MM.1S (cell line): ENCODE measurements around the gene AMBRA1.

Experiments
- DNase-seq: peaks from one replicate; pipeline ENCODE4 v3.0.0-alpha.2; 2015
- H2AFZ ChIP-seq: fragments of 300-600 bp; sonication (generic); 2 replicates; pipeline ENCODE4 v1.6.0; 2016; ENCODE audit warnings: antibody characterized with exemption, low read length
- H3F3A ChIP-seq: fragments of 300-600 bp; sonication (generic); 2 replicates; pipeline ENCODE4 v1.6.1; 2016; ENCODE audit warnings: mild to moderate bottlenecking, antibody characterized with exemption, low read length, moderate library complexity, mixed read lengths; ENCODE audit not compliant: insufficient read depth
- H3K27ac ChIP-seq: fragments of 300-600 bp; sonication (generic); 2 replicates; pipeline ENCODE4 v1.5.1; 2016; ENCODE audit warnings: mild to moderate bottlenecking, low read length
- H3K27me3 ChIP-seq: fragments of 300-600 bp; sonication (generic); replicated peaks from 2 replicates; pipeline ENCODE4 v1.6.0; 2016; ENCODE audit warnings: low read length; ENCODE audit not compliant: insufficient read depth
- H3K36me3 ChIP-seq: fragments of 300-600 bp; sonication (generic); replicated peaks from 2 replicates; pipeline ENCODE4 v1.6.1; 2016; ENCODE audit warnings: mild to moderate bottlenecking, low read length, mixed read lengths; ENCODE audit not compliant: insufficient read depth
- H3K4me1 ChIP-seq: fragments of 300-600 bp; sonication (generic); 2 replicates; pipeline ENCODE4 v1.6.1; 2016; ENCODE audit warnings: low read length, mixed read lengths
- H3K4me2 ChIP-seq: fragments of 300-600 bp; sonication (generic); 2 replicates; pipeline ENCODE4 v1.6.0; 2016; ENCODE audit warnings: low read depth, low read length
- H3K4me3 ChIP-seq: fragments of 300-600 bp; sonication (generic); 2 replicates; pipeline ENCODE4 v1.5.1; 2016; ENCODE audit warnings: low read length, mixed read lengths
- H3K79me2 ChIP-seq: fragments of 300-600 bp; sonication (generic); 2 replicates; pipeline ENCODE4 v1.6.1; 2016; ENCODE audit warnings: mixed run types, low read length, mixed read lengths
- H3K9ac ChIP-seq: fragments of 300-600 bp; sonication (generic); 2 replicates; pipeline ENCODE4 v1.6.1; 2016; ENCODE audit warnings: low read length, mixed read lengths
- H3K9me2 ChIP-seq: fragments of 300-600 bp; sonication (generic); replicated peaks from 2 replicates; pipeline ENCODE4 v1.6.1; 2016; ENCODE audit warnings: mild to moderate bottlenecking, low read length, mixed read lengths; ENCODE audit not compliant: insufficient read depth
- H3K9me3 ChIP-seq: fragments of 300-600 bp; sonication (generic); replicated peaks from 2 replicates; pipeline ENCODE4 v1.6.1; 2016; ENCODE audit warnings: mild to moderate bottlenecking, low read length, mixed read lengths; ENCODE audit not compliant: insufficient read depth
- H4K20me1 ChIP-seq: fragments of 300-600 bp; sonication (generic); 2 replicates; pipeline ENCODE4 v1.6.1; 2016; ENCODE audit warnings: mild to moderate bottlenecking, low read length, moderate library complexity, mixed read lengths; ENCODE audit not compliant: insufficient read depth
- CTCF ChIP-seq: fragments of 300-600 bp; sonication (generic); IDR thresholded peaks from 2 replicates; pipeline ENCODE4 v1.5.1; 2016; ENCODE audit warnings: antibody characterized with exemption, low read length, mixed read lengths
- EZH2 ChIP-seq: fragments of 300-600 bp; sonication (generic); optimal IDR thresholded peaks from 2 replicates; pipeline ENCODE3; 2017; ENCODE audit warnings: low read depth, mild to moderate bottlenecking, antibody characterized with exemption, low read length, mixed read lengths
- EZH2phosphoT487 ChIP-seq: fragments of 300-600 bp; sonication (generic); IDR thresholded peaks from 2 replicates; pipeline ENCODE4 v1.6.1; 2018; ENCODE audit warnings: antibody characterized with exemption, low read length

AMBRA1 gene

DNA sequence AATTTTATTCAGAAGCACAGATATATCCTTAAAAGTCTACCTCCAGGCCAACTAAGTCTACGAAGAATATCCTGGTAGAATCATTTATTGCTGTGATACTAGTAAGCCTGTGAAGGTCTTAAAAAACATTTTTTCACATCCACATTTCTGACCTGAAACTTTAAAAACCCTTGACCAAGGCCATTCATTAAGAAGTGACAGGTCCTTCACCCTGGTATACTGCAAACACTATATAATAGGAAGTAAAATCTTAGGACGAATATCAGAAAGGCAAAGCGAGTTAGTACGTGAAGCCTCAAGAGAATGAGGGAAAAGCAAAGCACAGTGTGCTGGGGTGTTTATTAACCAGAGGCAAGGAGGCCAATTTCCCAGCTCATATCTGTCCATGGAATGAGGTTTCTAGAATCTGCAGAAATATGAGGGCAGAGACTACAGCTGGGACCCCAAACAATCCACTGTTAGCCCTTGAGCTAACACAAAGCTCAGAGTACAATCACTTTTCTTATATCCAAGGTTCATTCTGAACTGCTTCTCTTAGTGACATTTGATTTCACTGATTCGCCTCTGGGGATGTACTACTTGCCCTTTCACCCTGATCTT is 71.0 kb downstream of the AMBRA1 start:
- no peaks in the 10 kb centered on the region for H3K9me3 ChIP-seq
- no peak overlapping the region for H3K4me3 ChIP-seq
- TF ChIP-seq EZH2 (no peak), CTCF (no peak), EZH2phosphoT487 (no peak)
- H3K4me1 ChIP-seq: peaks cover 3% of the 10 kb centered on the region; the same call in 1 of the 2 replicates
- H3F3A ChIP-seq: no peaks in the 10 kb centered on the region
- H3K9ac ChIP-seq: no peak overlapping the region
- no peak overlapping the region for H2AFZ ChIP-seq
- H4K20me1 ChIP-seq: no peaks in the 10 kb centered on the region
- H3K9me2 ChIP-seq: no peaks in the 10 kb centered on the region
- DNase-seq: no peak
- peaks cover 61% of the 10 kb centered on the region for H3K79me2 ChIP-seq
- H3K27ac ChIP-seq: no peak overlapping the region
- H3K27me3 ChIP-seq: no peaks in the 10 kb centered on the region
- H3K36me3 ChIP-seq: no peaks in the 10 kb centered on the region
- H3K4me2 ChIP-seq: no peak overlapping the region

GRCh38 chr11:46521961-46522681 is 71.7 kb downstream of the AMBRA1 start:
- DNase-seq: no peak
- no peaks in the 10 kb centered on the region for H3K4me1 ChIP-seq
- H2AFZ ChIP-seq: no peak overlapping the region
- TF ChIP-seq EZH2: no peak
- TF ChIP-seq CTCF: no peak
- no peak for TF ChIP-seq EZH2phosphoT487
- H3K4me2 ChIP-seq: no peak overlapping the region
- no peaks in the 10 kb centered on the region for H3K27me3 ChIP-seq
- H3K9ac ChIP-seq: no peak overlapping the region
- H4K20me1 ChIP-seq: no peaks in the 10 kb centered on the region
- no peak overlapping the region for H3K27ac ChIP-seq
- H3K4me3 ChIP-seq: no peak overlapping the region
- H3K79me2 ChIP-seq: peaks cover 61% of the 10 kb centered on the region
- no peaks in the 10 kb centered on the region for H3K9me3 ChIP-seq
- no peaks in the 10 kb centered on the region for H3K9me2 ChIP-seq
- no peaks in the 10 kb centered on the region for H3K36me3 ChIP-seq
- no peaks in the 10 kb centered on the region for H3F3A ChIP-seq

GRCh38 chr11:46520971-46521745 is 72.7 kb downstream of the AMBRA1 start:
- no peak for DNase-seq
- TF ChIP-seq EZH2phosphoT487 (no peak), CTCF (no peak), EZH2 (no peak)
- no peak overlapping the region for H3K4me2 ChIP-seq
- no peak overlapping the region for H3K4me3 ChIP-seq
- no peaks in the 10 kb centered on the region for H4K20me1 ChIP-seq
- H3K27ac ChIP-seq: no peak overlapping the region
- H3K27me3 ChIP-seq: no peaks in the 10 kb centered on the region
- no peak overlapping the region for H2AFZ ChIP-seq
- H3K9me2 ChIP-seq: no peaks in the 10 kb centered on the region
- no peaks in the 10 kb centered on the region for H3K36me3 ChIP-seq
- no peaks in the 10 kb centered on the region for H3K4me1 ChIP-seq
- no peak overlapping the region for H3K9ac ChIP-seq
- H3K9me3 ChIP-seq: no peaks in the 10 kb centered on the region
- peaks cover 54% of the 10 kb centered on the region for H3K79me2 ChIP-seq
- H3F3A ChIP-seq: no peaks in the 10 kb centered on the region
